Fibroblast of lung (primary cell): ENCODE measurements around the gene MEGF6. TPM values are rescaled to one million over a fixed set of nuclear protein-coding genes. Genes with fewer than 3 reads are reported as not detected.

Source experiments
- DNase-seq, 2 donors: peaks; one replicate each; pipeline versions ENCODE4 v3.0.0 to v3.0.0-alpha.2; 2010; ENCODE audit warnings: low read depth in 2 of 2
- H2AFZ ChIP-seq: 2 replicates; pipeline ENCODE4 v1.5.1; 2012; ENCODE audit warnings: low read length, control low read depth, inconsistent platforms
- H3K27ac ChIP-seq: 2 replicates; pipeline ENCODE4 v1.5.1; 2011; ENCODE audit warnings: low read length, control low read depth; ENCODE audit not compliant: insufficient read depth
- H3K27me3 ChIP-seq: 2 replicates; pipeline ENCODE4 v1.5.1; 2011; ENCODE audit warnings: mild to moderate bottlenecking, low read length; ENCODE audit not compliant: control insufficient read depth, insufficient read depth
- H3K36me3 ChIP-seq: 2 replicates; pipeline ENCODE4 v1.5.1; 2011; ENCODE audit warnings: low read length; ENCODE audit not compliant: control insufficient read depth, insufficient read depth
- H3K4me1 ChIP-seq: 2 replicates; pipeline ENCODE4 v1.5.1; 2011; ENCODE audit warnings: low read length; ENCODE audit not compliant: control insufficient read depth, insufficient read depth; ENCODE audit errors: extremely low read depth
- H3K4me2 ChIP-seq: 2 replicates; pipeline ENCODE4 v1.5.1; 2011; ENCODE audit warnings: low read length, control low read depth; ENCODE audit not compliant: insufficient read depth; ENCODE audit errors: extremely low read depth
- H3K4me3 ChIP-seq, 4 experiments: fragments of 200-600 bp in 1 of 4; sonication (generic) in 1 of 4; replicated peaks in 1 of 4; 2 replicates each; pipeline ENCODE4 v1.5.1; 2011 to 2016; ENCODE audit warnings: low read length in 4 of 4, low read depth in 3 of 4, mild to moderate bottlenecking in 3 of 4, control low read depth in 2 of 4, inconsistent platforms in 1 of 4, mixed read lengths in 1 of 4; ENCODE audit not compliant: insufficient read depth in 1 of 4; ENCODE audit errors: control extremely low read depth in 1 of 4
- H3K79me2 ChIP-seq: 2 replicates; pipeline ENCODE4 v1.5.1; 2012; ENCODE audit warnings: mild to moderate bottlenecking, low read length, inconsistent platforms; ENCODE audit not compliant: control insufficient read depth, insufficient read depth
- H3K9ac ChIP-seq: 2 replicates; pipeline ENCODE4 v1.5.1; 2011; ENCODE audit warnings: mild to moderate bottlenecking, low read length, control low read depth; ENCODE audit not compliant: insufficient read depth
- H3K9me3 ChIP-seq: 2 replicates; pipeline ENCODE4 v1.5.1; 2012; ENCODE audit warnings: low read depth, low read length; ENCODE audit not compliant: control insufficient read depth, insufficient read depth
- H4K20me1 ChIP-seq: 2 replicates; pipeline ENCODE4 v1.5.1; 2011; ENCODE audit warnings: low read length; ENCODE audit not compliant: control insufficient read depth, insufficient read depth; ENCODE audit errors: extremely low read depth
- EZH2 ChIP-seq: IDR thresholded peaks from 2 replicates; pipeline ENCODE4 v1.5.1; 2012; ENCODE audit warnings: low read length, control low read depth, mild to moderate bottlenecking; ENCODE audit errors: missing control alignments
- polyA plus RNA-seq, 2 donors: library from polyadenylated mRNA; depleted of rRNA in 1 of 2; stranded (reverse) in 1 of 2; unstranded in 1 of 2; fragments of >200 nt; gene quantifications; 2 replicates each; pipeline ENCODE4 v1.2.1, GENCODE V29; 2011 to 2012; ENCODE audit warnings: missing spikeins in 1 of 2
- total RNA-seq: library from RNA; depleted of rRNA; stranded (reverse); fragments of >200 nt; gene quantifications from 2 replicates; pipeline ENCODE4 v1.2.1, GENCODE V29; 2014
- TF ChIP-seq, protein P1 (sequence below), 2 donors: IDR thresholded peaks in 1 of 2; conservative IDR thresholded peaks in 1 of 2; 1 replicate in 1 of 2; 2 replicates in 1 of 2; pipeline ENCODE4 v1.5.1; 2011 to 2012; ENCODE audit warnings: low read length in 2 of 2, control low read depth in 1 of 2, inconsistent platforms in 1 of 2, low read depth in 1 of 2, mild to moderate bottlenecking in 1 of 2

Gene MEGF6
- total and polyA plus RNA-seq, 2 donors (not counting 1 experiment from before 2014, with no cell fraction given), result 1.6 to 11.6 TPM

DNA sequence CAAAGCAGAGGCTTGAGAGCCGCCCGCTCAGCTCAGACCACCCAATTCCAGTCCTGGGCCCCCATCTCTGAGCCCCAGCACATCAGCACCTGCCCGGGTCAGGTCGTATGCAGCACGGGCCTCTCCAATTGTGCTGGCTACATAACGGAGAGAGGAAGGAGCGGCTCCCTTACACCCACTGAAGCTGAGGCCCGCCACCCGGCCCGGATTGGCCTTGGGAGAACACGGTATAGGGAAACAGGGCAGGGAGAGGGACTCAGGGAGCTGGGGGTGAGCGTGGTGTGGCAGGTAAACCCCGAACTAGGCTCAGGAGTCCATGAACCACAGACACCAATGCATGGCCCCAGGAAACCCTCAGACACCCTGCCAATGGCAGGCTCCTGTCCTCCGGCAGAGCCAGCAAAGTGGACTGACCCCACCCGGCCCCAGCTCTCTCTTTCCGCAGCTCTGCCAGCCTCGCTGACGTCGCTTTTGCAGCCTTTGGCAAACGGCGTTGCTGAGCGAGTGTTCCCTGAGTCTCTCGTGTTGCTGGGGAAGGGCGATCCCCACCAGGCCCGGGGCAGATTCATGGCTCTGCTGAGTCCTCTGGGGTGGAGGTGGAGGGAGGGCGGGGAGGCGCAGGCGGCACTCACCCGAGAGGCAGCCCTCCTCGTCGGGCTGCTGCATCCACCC, 16.5 kb downstream of the MEGF6 start:
- H3K27ac ChIP-seq, result no peak overlapping the region
- H3K27me3 ChIP-seq, result no peaks in the 10 kb centered on the region
- H3K4me2 ChIP-seq, result no peak overlapping the region
- DNase-seq, result no peak
- no peaks in the 10 kb centered on the region for H4K20me1 ChIP-seq
- no peak overlapping the region for H3K4me3 ChIP-seq
- H3K9ac ChIP-seq, result no peak overlapping the region
- H3K79me2 ChIP-seq, result no peaks in the 10 kb centered on the region
- H3K36me3 ChIP-seq, result no peaks in the 10 kb centered on the region
- H3K9me3 ChIP-seq, result no peaks in the 10 kb centered on the region
- no peaks in the 10 kb centered on the region for H3K4me1 ChIP-seq
- H2AFZ ChIP-seq, result no peak overlapping the region
- TF ChIP-seq, protein P1, sequence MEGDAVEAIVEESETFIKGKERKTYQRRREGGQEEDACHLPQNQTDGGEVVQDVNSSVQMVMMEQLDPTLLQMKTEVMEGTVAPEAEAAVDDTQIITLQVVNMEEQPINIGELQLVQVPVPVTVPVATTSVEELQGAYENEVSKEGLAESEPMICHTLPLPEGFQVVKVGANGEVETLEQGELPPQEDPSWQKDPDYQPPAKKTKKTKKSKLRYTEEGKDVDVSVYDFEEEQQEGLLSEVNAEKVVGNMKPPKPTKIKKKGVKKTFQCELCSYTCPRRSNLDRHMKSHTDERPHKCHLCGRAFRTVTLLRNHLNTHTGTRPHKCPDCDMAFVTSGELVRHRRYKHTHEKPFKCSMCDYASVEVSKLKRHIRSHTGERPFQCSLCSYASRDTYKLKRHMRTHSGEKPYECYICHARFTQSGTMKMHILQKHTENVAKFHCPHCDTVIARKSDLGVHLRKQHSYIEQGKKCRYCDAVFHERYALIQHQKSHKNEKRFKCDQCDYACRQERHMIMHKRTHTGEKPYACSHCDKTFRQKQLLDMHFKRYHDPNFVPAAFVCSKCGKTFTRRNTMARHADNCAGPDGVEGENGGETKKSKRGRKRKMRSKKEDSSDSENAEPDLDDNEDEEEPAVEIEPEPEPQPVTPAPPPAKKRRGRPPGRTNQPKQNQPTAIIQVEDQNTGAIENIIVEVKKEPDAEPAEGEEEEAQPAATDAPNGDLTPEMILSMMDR (conservative IDR thresholded peaks at IDR 0.05 in 1 of 2, IDR thresholded peaks at IDR 0.05 in 1 of 2; ENCODE audit: low read depth in 1 of 2, low read length in 2 of 2), result no peak
- no peak for TF ChIP-seq EZH2

DNA sequence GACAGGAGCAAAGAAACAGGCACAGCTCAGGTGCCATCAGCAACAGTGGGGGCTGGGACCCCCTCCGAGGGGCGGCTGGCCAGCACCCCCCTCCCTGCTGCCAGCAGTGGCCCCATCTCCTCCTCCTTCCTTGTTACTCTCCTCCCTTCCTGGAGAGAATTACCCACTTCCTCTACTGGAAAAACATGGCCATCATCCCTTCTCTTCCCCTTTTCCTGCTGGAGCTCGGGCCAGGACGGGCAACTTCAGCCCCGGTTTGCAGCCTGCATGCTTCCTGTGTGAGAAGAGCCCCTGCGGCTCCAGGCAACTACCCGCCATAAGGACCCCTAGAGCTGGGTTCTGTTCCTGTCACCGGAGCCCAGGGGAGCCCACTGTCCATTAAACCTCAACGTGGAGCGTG, 17.6 kb downstream of the MEGF6 start:
- no peaks in the 10 kb centered on the region for H3K4me1 ChIP-seq
- DNase-seq, result no peak
- no peaks in the 10 kb centered on the region for H3K27me3 ChIP-seq
- TF ChIP-seq, protein P1 (conservative IDR thresholded peaks at IDR 0.05 in 1 of 2, IDR thresholded peaks at IDR 0.05 in 1 of 2; ENCODE audit: low read depth in 1 of 2, low read length in 2 of 2), result no peak
- TF ChIP-seq EZH2, result no peak
- H3K79me2 ChIP-seq, result no peaks in the 10 kb centered on the region
- H2AFZ ChIP-seq, result no peak overlapping the region
- H3K4me3 ChIP-seq, result no peak overlapping the region
- H4K20me1 ChIP-seq, result no peaks in the 10 kb centered on the region
- H3K4me2 ChIP-seq, result no peak overlapping the region
- no peaks in the 10 kb centered on the region for H3K9me3 ChIP-seq
- no peak overlapping the region for H3K27ac ChIP-seq
- no peaks in the 10 kb centered on the region for H3K36me3 ChIP-seq
- no peak overlapping the region for H3K9ac ChIP-seq

DNA sequence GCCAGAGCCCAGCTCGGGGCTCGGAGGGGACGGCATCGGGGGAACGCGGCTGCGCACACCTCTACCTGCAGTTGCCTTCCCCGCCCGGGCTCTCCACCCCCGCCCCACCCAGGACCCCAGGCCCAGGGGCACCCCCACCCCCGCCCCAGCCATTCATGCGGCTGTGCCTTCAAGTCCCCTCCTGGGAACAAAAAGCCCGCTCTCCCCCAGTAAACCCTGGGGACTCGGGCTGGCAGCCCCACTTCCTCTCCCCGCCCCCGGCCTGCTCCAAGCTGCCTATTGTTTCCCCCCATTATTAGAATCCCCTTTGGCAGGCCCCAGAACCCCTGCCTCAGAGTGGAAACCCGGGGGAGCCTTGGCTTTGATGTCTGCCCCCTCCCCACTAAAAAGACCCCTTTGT, 18.0 kb downstream of the MEGF6 start:
- Histone ChIP-seq H4K20me1 (no peaks in the 10 kb centered on the region), H3K4me3 (no peak overlapping the region), H3K4me1 (no peaks in the 10 kb centered on the region), H3K27ac (no peak overlapping the region), H2AFZ (no peak overlapping the region), H3K79me2 (no peaks in the 10 kb centered on the region), H3K4me2 (no peak overlapping the region), H3K9me3 (no peaks in the 10 kb centered on the region), H3K27me3 (no peaks in the 10 kb centered on the region), H3K36me3 (no peaks in the 10 kb centered on the region), H3K9ac (no peak overlapping the region)
- TF ChIP-seq EZH2, result no peak
- TF ChIP-seq, protein P1 (conservative IDR thresholded peaks at IDR 0.05 in 1 of 2, IDR thresholded peaks at IDR 0.05 in 1 of 2; ENCODE audit: low read depth in 1 of 2, low read length in 2 of 2), result no peak
- no peak for DNase-seq
